CMK (cell line): ENCODE results near the gene EIF4E3.

ENCODE experiments used
- DNase-seq: peaks from one replicate; pipeline ENCODE4 v3.0.0-alpha.2; 2010; ENCODE audit warnings: low read depth

The EIF4E3 gene

DNA sequence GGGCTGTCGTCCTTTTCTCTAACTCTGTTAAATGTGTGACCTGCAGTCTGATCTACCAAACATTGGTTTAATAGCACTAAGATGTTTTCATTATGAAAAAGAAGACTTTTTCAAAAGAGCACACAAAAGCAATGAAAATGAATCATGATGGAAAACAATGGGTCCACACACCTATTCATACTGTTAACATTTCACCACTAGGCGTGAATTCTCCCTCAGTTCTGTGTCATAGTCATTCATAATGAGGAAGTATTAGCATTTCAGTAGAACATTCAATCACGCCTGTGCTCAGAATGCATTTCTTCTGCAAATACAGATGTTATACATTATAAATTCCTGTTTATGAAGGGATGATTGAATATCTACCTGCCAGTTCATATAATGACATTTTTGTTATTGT is 35.9 kb downstream of the EIF4E3 start:
- DNase-seq, result no peak

DNA sequence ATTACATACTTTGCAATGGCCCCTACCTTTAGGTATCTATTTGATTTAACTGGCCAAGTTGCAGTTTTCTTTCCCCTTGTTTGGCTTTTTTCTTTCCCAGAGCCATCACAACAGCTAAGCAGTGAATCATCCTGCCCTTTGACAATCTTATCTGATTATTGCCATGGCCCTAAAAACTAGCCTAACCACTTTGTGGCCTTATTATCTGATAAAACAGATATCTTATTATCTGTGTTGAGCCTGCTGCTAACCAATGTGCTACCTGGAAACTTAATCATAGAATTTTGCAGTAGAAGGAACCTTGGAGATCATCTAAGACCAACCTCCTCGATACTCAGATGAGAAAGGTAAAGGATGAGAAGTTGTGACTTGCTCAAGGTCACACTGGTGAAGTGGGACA is 37.1 kb downstream of the EIF4E3 start:
- no peak for DNase-seq

DNA sequence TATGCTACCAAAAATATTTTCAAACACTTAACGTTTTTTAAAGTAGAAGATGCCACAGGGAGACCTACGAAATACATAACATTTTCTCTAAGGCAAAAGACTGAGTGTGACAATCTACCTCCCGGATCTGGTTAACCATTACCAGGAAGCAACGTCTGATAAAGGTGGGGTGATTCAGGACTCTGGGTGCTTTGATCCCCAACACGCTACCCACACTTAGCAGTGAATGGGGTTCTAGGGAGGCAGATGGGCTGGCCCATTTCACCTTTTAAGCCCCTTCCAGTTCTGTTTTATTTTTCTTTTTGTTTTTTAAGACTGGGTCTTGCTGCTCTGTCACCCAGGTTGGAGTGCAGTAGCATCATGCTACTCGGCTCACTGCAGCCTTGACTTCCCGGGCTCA is 39.5 kb downstream of the EIF4E3 start:
- DNase-seq, result no peak

- DNase-seq, result no peak
These were observed 40.3 kb downstream of the EIF4E3 start for GRCh38 chr3:71684757-71685386.

- DNase-seq, result no peak
These were observed 41.0 kb downstream of the EIF4E3 start for GRCh38 chr3:71684046-71684756.

DNA sequence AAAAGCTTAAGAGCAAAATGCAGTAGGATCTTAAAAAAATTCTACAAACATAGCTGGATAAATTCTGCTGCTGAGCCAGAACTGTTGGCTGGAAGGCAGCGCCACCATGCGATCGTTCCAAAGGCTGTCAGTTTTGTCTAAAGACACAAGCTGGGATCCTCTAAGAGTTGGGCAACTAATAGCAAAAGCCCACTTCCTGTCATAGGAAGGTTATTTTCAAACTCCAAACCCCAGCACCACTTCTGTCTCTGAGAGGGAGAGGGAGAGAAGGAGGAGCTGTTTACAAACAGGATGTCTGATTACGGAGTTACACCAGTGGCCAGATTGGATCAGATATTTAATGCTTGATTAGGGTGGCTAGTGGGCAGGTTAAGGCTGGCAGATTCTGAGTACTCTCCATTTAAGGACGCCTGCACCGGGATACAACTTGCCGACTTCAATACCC is 44.0 kb downstream of the EIF4E3 start:
- no peak for DNase-seq

DNA sequence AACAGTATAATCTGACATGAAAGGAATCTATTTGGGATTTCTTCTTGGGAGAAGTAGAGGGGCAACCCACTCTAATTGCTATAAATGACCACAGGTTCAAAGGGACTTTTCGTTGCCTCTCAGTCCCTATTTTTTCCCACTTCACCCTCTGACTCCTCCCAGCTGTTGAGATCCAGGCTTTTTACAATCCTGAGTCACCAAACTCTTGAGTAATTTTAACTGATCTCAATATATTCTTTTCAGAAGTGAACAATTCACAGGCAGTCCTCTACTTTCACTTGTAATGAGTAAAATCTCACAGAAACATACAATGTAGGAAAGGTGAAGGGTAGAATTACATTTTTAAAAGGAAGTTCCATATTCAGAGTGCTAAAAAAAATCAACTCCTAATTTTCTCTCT is 44.6 kb downstream of the EIF4E3 start:
- DNase-seq, result no peak

DNA sequence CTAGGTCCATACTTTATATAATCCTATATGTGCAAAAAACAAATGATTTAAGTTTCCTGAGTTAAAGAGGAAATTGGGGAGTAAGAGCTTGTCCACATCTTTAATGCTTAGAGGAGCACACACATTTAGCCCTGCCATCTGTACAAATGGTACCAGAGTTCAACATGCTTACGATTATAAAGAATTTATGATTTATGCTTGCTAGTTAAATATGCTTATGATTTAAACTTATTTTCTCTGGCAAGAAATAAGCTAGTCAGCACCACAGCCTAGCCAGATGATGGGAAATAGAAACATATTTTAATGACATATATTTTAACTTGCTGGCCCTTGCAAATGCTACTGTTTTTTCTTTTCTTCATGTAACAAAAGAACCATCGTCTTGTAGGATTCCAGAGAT is 48.3 kb downstream of the EIF4E3 start:
- no peak for DNase-seq

- no peak for DNase-seq
These were observed 51.7 kb downstream of the EIF4E3 start for GRCh38 chr3:71673486-71673885.

DNA sequence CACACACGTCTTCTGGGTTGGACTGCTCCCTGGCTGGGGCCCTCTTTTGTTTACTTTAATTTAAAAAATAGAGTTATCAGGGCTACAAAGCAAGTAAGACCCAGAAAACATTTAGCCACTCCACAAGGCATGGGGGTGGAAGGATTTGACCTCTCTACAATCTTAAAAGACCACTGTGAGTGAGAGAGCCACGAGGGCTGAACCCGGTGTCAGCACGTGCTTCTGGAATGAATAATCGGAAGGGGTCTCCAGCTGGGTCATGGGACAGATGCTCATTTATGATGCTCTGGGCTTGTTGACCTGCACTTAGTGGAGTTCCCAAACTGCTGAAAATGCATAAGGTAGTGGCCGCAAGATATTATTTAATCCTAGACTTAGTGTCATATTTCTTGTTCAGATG is 52.4 kb downstream of the EIF4E3 start:
- DNase-seq, result no peak

DNA sequence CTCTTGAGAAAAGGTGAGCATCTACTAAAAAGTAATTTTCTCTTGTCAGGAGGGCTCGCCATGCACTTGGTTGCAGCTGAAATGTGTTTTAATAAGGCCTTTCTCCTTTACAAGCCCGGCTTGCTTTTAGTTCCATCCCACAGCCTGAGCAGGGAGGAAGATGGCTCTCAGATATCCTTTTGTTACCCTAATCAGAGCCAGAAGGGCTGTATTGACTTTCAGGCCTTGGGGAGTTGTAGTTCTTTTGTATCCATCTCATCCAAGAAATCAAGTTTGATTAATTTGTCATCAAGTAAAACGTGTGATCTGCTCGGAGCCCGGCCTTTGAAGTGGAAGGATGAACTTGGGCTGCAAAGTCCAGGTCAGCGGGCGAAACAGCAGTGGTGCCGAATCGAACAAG is 52.9 kb downstream of the EIF4E3 start:
- DNase-seq, result no peak

GRCh38 chr3:71671216-71671845 is 53.9 kb downstream of the EIF4E3 start:
- DNase-seq, result no peak

DNA sequence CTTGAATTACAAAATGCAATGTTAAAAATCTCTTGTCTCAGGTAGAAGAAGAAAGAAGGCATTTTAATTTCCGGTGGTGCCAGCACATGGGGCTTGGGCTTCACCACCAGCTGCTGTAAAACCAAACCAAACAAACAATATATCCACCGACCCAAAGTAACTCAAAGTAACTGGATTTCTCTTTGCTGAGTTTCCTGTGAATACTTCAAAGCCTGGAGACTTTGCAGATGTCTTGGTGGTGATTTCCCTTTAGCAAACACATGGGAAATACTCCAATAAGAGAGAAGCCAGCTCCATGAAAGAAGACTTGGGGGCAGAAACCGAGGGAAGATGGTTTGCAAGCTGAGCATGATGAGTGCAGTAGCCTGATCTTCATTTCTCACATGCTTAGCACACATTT is 62.6 kb downstream of the EIF4E3 start:
- no peak for DNase-seq

GRCh38 chr3:71662056-71662455 is 63.1 kb downstream of the EIF4E3 start:
- DNase-seq, result no peak

DNA sequence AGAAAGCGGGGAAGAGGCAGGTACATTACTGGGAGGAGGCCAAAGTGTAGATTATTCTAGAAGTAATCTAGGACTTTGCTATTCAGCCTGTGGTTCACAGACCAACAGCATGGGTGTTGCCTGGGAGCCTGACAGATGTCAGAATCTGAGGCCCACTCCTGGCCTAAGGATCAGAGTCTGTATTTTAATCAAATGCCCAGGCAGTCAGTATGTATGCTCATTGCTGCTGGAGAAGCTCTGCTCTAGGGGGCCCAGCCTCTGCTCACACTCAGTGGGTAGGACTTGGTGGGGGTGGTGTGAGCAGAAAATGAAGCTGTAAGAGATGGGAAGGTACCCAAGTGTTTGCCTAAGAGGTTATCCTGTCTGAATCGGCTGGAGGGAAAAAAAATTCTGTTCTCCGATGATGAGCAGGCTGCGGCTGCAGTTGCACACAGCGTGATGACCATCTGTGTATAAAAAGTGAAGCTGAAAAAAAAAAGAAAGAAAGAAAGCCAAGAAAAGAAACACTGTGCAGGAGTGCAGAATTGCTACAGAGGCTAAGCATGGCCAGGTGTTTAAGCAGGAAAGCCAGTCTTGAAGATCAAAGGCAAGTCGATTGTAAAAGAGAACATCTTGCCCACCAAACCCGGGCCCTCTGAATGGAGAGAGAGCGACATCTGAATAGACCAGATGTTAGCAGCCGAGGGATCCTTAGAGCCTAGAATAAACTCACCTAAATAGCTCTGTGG is 65.2 kb downstream of the EIF4E3 start:
- DNase-seq, result no peak

- DNase-seq, result no peak
These were observed 67.2 kb downstream of the EIF4E3 start for GRCh38 chr3:71657831-71658530.

- DNase-seq, result no peak
These were observed 70.1 kb downstream of the EIF4E3 start for GRCh38 chr3:71655061-71655460.

- no peak for DNase-seq
These were observed 71.8 kb downstream of the EIF4E3 start for GRCh38 chr3:71653414-71653807.

- DNase-seq, result no peak
These were observed 72.3 kb downstream of the EIF4E3 start for GRCh38 chr3:71652781-71653413.

- DNase-seq, result no peak
These were observed 73.6 kb downstream of the EIF4E3 start for GRCh38 chr3:71651625-71652024.

DNA sequence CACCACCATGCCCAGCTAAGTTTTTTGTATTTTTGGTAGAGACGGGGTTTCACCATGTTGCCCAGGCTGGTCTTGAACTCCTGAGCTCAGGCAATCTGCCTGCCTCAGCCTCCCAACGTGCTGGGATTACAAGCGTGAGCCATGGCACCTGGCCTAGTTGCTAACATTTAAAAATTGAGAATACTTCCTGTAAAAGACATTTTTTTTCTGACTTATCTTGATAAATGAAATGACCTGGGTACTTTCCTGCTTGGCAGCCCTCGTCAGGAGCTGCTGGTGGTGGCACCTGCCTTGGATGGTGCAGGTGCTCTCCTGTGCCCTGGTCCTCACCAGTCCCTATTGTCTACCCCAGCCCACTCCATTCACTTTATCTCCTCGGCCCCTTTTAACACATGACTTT is 74.8 kb downstream of the EIF4E3 start:
- no peak for DNase-seq

DNA sequence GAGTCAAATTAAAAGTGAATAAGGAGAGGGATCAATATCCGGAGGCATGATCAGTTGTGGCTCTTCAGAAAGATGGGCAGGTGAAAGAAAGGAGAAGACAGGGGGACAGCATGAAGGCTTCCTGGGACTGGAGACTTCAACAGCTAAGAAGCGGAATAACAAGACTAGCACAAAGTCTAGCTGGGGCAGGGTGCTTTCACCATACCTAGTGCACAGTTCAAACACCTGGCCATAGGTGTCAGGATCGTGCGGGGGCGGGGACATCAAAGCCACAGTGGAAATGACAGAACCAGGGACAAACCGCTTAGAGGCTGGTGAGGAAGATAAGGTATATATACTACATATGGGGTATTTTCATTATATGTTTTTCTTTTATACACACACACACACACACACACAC is 75.4 kb downstream of the EIF4E3 start:
- DNase-seq, result no peak
